Astrocyte (in vitro differentiated cells and primary cell): ENCODE measurements around the gene HINFP.

ENCODE experiments used
- CTCF ChIP-seq: IDR thresholded peaks from 2 replicates; pipeline ENCODE4 v1.5.1; 2011; ENCODE audit warnings: low read depth, mild to moderate bottlenecking, inconsistent platforms, low read length, moderate library complexity; ENCODE audit not compliant: insufficient read depth
- EZH2 ChIP-seq: IDR thresholded peaks from 2 replicates; pipeline ENCODE4 v1.6.1; 2012; ENCODE audit warnings: mild to moderate bottlenecking, low read length, inconsistent platforms; ENCODE audit not compliant: insufficient read depth

GRCh38 chr11:119100246-119100970 lies 21.0 kb upstream of the HINFP start:
- peak; percentile 44 for TF ChIP-seq CTCF
- TF ChIP-seq EZH2: no peak
